ENCODE results near the gene NEDD4L.

DNA sequence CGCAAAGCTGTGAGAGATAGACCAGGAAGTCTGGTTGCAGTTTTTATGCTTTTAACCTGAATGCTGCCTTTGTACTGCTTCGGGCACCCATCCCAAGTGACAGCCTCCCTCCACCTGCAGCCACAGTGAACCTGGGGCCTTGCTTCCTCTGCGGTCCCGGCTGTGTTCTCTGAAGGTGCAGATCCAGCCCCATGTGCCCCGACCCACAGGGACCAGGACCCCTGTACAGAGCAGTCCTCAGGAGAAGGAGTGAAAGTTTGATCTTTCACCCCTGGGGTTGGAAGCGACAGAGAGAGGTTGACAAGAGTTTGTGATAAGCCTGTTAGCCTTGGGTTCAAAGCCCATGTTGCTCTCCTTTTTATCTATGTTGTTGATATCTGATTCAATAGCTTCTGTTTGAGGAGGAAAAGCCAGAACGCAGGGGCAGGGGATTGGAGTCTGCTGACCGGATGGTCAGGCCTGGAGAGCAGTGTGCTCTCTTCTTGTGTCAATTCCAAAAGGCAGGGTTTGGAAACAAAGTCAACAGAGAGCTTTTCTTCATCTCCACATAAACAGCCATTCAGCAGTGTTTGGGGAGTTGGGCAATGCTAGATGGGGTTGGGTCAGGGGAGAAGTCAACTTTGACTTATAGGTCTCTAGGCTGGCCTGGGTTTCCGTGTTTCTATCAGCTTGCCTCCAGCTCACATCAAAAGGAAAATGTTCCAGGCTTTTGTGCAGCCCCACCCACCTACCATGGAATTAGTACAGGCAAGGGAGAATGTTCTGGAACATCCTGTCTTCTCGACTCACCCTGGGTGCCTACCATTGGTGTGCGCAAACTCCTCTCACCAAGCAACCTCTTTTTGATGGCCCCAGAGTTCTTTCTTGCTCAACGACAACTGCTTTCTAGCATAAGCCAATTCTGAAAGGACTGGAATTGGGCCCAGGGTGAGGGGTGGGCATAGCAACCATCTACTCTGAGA lies 369.9 kb downstream of the NEDD4L start:
- TF ChIP-seq, protein P1, sequence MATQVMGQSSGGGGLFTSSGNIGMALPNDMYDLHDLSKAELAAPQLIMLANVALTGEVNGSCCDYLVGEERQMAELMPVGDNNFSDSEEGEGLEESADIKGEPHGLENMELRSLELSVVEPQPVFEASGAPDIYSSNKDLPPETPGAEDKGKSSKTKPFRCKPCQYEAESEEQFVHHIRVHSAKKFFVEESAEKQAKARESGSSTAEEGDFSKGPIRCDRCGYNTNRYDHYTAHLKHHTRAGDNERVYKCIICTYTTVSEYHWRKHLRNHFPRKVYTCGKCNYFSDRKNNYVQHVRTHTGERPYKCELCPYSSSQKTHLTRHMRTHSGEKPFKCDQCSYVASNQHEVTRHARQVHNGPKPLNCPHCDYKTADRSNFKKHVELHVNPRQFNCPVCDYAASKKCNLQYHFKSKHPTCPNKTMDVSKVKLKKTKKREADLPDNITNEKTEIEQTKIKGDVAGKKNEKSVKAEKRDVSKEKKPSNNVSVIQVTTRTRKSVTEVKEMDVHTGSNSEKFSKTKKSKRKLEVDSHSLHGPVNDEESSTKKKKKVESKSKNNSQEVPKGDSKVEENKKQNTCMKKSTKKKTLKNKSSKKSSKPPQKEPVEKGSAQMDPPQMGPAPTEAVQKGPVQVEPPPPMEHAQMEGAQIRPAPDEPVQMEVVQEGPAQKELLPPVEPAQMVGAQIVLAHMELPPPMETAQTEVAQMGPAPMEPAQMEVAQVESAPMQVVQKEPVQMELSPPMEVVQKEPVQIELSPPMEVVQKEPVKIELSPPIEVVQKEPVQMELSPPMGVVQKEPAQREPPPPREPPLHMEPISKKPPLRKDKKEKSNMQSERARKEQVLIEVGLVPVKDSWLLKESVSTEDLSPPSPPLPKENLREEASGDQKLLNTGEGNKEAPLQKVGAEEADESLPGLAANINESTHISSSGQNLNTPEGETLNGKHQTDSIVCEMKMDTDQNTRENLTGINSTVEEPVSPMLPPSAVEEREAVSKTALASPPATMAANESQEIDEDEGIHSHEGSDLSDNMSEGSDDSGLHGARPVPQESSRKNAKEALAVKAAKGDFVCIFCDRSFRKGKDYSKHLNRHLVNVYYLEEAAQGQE (IDR thresholded peaks at IDR 0.05): peak; percentile 82
- TF ChIP-seq YY1 (IDR thresholded peaks at IDR 0.05) (peak; percentile 94), EGR1 (IDR thresholded peaks at IDR 0.05; ENCODE audit: low read depth in 2 of 2) (peak; percentile 70 to 86), RAD21 (IDR thresholded peaks at IDR 0.05) (peak; percentile 58 to 72), JUND (IDR thresholded peaks at IDR 0.05) (peak; percentile 92), GABPA (IDR thresholded peaks at IDR 0.05 in 1 of 2, conservative IDR thresholded peaks at IDR 0.05 in 1 of 2) (peak; percentile 31 to 69), SP1 (IDR thresholded peaks at IDR 0.05) (peak; percentile 100), TAF1 (conservative IDR thresholded peaks at IDR 0.05) (peak; percentile 52), FOXA2 (IDR thresholded peaks at IDR 0.05) (peak; percentile 100), HNF4G (IDR thresholded peaks at IDR 0.05) (peak; percentile 93), RXRA (IDR thresholded peaks at IDR 0.05) (peak; percentile 100)
- TF ChIP-seq, protein P2, sequence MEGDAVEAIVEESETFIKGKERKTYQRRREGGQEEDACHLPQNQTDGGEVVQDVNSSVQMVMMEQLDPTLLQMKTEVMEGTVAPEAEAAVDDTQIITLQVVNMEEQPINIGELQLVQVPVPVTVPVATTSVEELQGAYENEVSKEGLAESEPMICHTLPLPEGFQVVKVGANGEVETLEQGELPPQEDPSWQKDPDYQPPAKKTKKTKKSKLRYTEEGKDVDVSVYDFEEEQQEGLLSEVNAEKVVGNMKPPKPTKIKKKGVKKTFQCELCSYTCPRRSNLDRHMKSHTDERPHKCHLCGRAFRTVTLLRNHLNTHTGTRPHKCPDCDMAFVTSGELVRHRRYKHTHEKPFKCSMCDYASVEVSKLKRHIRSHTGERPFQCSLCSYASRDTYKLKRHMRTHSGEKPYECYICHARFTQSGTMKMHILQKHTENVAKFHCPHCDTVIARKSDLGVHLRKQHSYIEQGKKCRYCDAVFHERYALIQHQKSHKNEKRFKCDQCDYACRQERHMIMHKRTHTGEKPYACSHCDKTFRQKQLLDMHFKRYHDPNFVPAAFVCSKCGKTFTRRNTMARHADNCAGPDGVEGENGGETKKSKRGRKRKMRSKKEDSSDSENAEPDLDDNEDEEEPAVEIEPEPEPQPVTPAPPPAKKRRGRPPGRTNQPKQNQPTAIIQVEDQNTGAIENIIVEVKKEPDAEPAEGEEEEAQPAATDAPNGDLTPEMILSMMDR (IDR thresholded peaks at IDR 0.05; ENCODE audit: low read depth, low read length, missing input control): no peak
- TF ChIP-seq, protein P3, sequence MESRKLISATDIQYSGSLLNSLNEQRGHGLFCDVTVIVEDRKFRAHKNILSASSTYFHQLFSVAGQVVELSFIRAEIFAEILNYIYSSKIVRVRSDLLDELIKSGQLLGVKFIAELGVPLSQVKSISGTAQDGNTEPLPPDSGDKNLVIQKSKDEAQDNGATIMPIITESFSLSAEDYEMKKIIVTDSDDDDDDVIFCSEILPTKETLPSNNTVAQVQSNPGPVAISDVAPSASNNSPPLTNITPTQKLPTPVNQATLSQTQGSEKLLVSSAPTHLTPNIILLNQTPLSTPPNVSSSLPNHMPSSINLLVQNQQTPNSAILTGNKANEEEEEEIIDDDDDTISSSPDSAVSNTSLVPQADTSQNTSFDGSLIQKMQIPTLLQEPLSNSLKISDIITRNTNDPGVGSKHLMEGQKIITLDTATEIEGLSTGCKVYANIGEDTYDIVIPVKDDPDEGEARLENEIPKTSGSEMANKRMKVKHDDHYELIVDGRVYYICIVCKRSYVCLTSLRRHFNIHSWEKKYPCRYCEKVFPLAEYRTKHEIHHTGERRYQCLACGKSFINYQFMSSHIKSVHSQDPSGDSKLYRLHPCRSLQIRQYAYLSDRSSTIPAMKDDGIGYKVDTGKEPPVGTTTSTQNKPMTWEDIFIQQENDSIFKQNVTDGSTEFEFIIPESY (IDR thresholded peaks at IDR 0.05): peak; percentile 95
- TF ChIP-seq, protein P4, sequence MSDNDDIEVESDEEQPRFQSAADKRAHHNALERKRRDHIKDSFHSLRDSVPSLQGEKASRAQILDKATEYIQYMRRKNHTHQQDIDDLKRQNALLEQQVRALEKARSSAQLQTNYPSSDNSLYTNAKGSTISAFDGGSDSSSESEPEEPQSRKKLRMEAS (IDR thresholded peaks at IDR 0.05): peak; percentile 84

Measured in liver (tissue), 3 donors.